Vagina (tissue), 2 donors: Measurements from ENCODE around the gene ACTR3C. TPM values are rescaled to one million over a fixed set of nuclear protein-coding genes. Genes with fewer than 3 reads are reported as not detected.
"Not testable (repeated sequence)": the region's sequence is repeated elsewhere in the genome, so short reads cannot be mapped to it uniquely, and the experiment has no call there.

Experiments
- DNase-seq, 2 donors: peaks; one replicate each; pipeline ENCODE4 v3.0.0-alpha.2; 2017; ENCODE audit errors: extremely low spot score in 2 of 2
- H3K27ac ChIP-seq: fragments of 200-600 bp; sonication (generic); one replicate; pipeline ENCODE4 v1.5.1; 2019
- H3K27me3 ChIP-seq: fragments of 200-600 bp; sonication (generic); one replicate; pipeline ENCODE4 v1.5.1; 2019
- H3K36me3 ChIP-seq, 2 donors: fragments of 200-600 bp; sonication (generic); one replicate each; pipeline ENCODE4 v1.5.1; 2017 to 2019
- H3K4me1 ChIP-seq: fragments of 200-600 bp; sonication (generic); one replicate; pipeline ENCODE4 v1.5.1; 2019
- H3K4me3 ChIP-seq, 2 donors: fragments of 200-600 bp; sonication (generic); 1 replicate in 1 of 2; 2 replicates in 1 of 2; pipeline ENCODE4 v1.5.1; 2016 to 2019
- H3K9me3 ChIP-seq: fragments of 200-600 bp; sonication (generic); one replicate; pipeline ENCODE4 v1.5.1; 2019
- CTCF ChIP-seq, 3 experiments: fragments of 450-650 bp in 2 of 3; fragments of 200-600 bp in 1 of 3; sonication (generic) in 1 of 3; IDR thresholded peaks; one replicate each; pipeline ENCODE4 v1.5.1; 2017 to 2019; ENCODE audit warnings: antibody characterized with exemption in 3 of 3, mild to moderate bottlenecking in 2 of 3, moderate library complexity in 2 of 3
- POLR2A ChIP-seq, 2 donors: fragments of 450-650 bp; IDR thresholded peaks; one replicate each; pipeline ENCODE4 v1.6.1; 2017; ENCODE audit warnings: antibody characterized with exemption in 2 of 2, mild to moderate bottlenecking in 2 of 2, moderate library complexity in 2 of 2
- POLR2AphosphoS5 ChIP-seq, 2 donors: sonication (generic); formaldehyde crosslinking; IDR thresholded peaks; one replicate each; pipeline ENCODE4 v1.9.0; 2017; ENCODE audit warnings: antibody characterized with exemption in 2 of 2, mild to moderate bottlenecking in 2 of 2, low read depth in 1 of 2; ENCODE audit not compliant: insufficient read depth in 1 of 2
- intact Hi-C: fragments of 100-400 bp; cut with DNase I; formaldehyde crosslinking; loops from one replicate; pipeline ENCODE4 v1.15.1; 2023
- total RNA-seq: library from RNA; depleted of rRNA; stranded (reverse); fragments of >200 nt; gene quantifications from one replicate; pipeline ENCODE4 v1.2.3, GENCODE V29; 2016

ACTR3C gene
- total RNA-seq, 1 donor from 2014 or later: 24.1 TPM

GRCh38 chr7:150314639-150315239, 8.6 kb downstream of the ACTR3C start:
- H3K36me3 ChIP-seq: no peaks in the 10 kb centered on the region
- no peaks in the 10 kb centered on the region for H3K27me3 ChIP-seq
- TF ChIP-seq CTCF (IDR thresholded peaks at IDR 0.05): no peak
- no peak for TF ChIP-seq POLR2A (IDR thresholded peaks at IDR 0.05)
- TF ChIP-seq POLR2AphosphoS5 (IDR thresholded peaks at IDR 0.05; ENCODE audit: insufficient read depth in 1 of 2, low read depth in 1 of 2): no peak
- H3K4me1 ChIP-seq: peaks cover 4% of the 10 kb centered on the region
- H3K9me3 ChIP-seq: no peaks in the 10 kb centered on the region
- no peak overlapping the region for H3K27ac ChIP-seq
- DNase-seq: no peak
- no peak overlapping the region for H3K4me3 ChIP-seq
- intact Hi-C loops: no loop called here

GRCh38 chr7:150313870-150314269, 9.5 kb downstream of the ACTR3C start:
- no peaks in the 10 kb centered on the region for H3K9me3 ChIP-seq
- intact Hi-C loops: no loop called here
- no peak overlapping the region for H3K27ac ChIP-seq
- H3K36me3 ChIP-seq: no peaks in the 10 kb centered on the region
- H3K27me3 ChIP-seq: no peaks in the 10 kb centered on the region
- TF ChIP-seq POLR2A (IDR thresholded peaks at IDR 0.05) (no peak), POLR2AphosphoS5 (IDR thresholded peaks at IDR 0.05; ENCODE audit: insufficient read depth in 1 of 2, low read depth in 1 of 2) (no peak), CTCF (IDR thresholded peaks at IDR 0.05) (no peak)
- H3K4me1 ChIP-seq: peaks cover under 1% of the 10 kb centered on the region
- peak in 1 of 2 donors; percentile 61 for DNase-seq
- no peak overlapping the region for H3K4me3 ChIP-seq

- Histone ChIP-seq H3K36me3 (no peaks in the 10 kb centered on the region), H3K4me1 (no peaks in the 10 kb centered on the region), H3K27ac (no peak overlapping the region), H3K4me3 (no peak overlapping the region), H3K27me3 (no peaks in the 10 kb centered on the region), H3K9me3 (no peaks in the 10 kb centered on the region)
- no peak for TF ChIP-seq POLR2A (IDR thresholded peaks at IDR 0.05)
- no peak for TF ChIP-seq CTCF (IDR thresholded peaks at IDR 0.05)
- no peak for TF ChIP-seq POLR2AphosphoS5 (IDR thresholded peaks at IDR 0.05; ENCODE audit: insufficient read depth in 1 of 2, low read depth in 1 of 2)
- DNase-seq: no peak
- intact Hi-C loops: no loop called here
Measured at GRCh38 chr7:150313367-150313809, 10.0 kb downstream of the ACTR3C start.

- H3K9me3 ChIP-seq, H3K36me3 ChIP-seq, H3K4me1 ChIP-seq, H3K27ac ChIP-seq, DNase-seq, H3K4me3 ChIP-seq, intact Hi-C loops, H3K27me3 ChIP-seq: not testable (repeated sequence)
Measured at GRCh38 chr7:150312649-150313366, 10.5 kb downstream of the ACTR3C start.

GRCh38 chr7:150311711-150312110, 11.6 kb downstream of the ACTR3C start:
- no peaks in the 10 kb centered on the region for H3K4me1 ChIP-seq
- no peaks in the 10 kb centered on the region for H3K9me3 ChIP-seq
- TF ChIP-seq POLR2A (IDR thresholded peaks at IDR 0.05) (no peak), POLR2AphosphoS5 (IDR thresholded peaks at IDR 0.05; ENCODE audit: insufficient read depth in 1 of 2, low read depth in 1 of 2) (no peak), CTCF (IDR thresholded peaks at IDR 0.05) (no peak)
- H3K4me3 ChIP-seq: no peak overlapping the region
- no peaks in the 10 kb centered on the region for H3K27me3 ChIP-seq
- no peaks in the 10 kb centered on the region for H3K36me3 ChIP-seq
- H3K27ac ChIP-seq: no peak overlapping the region
- DNase-seq: no peak
- intact Hi-C loops: no loop called here
